Peyer's patch (tissue), 4 donors: ENCODE results near the gene UST.

Experiments used
- CTCF ChIP-seq, 6 experiments: fragments of 450-650 bp in 4 of 6; fragments of 200-600 bp in 2 of 6; sonication (generic) in 1 of 6; IDR thresholded peaks; one replicate each; pipeline ENCODE4 v1.5.1; 2017 to 2019; ENCODE audit warnings: antibody characterized with exemption in 6 of 6, mild to moderate bottlenecking in 3 of 6, moderate library complexity in 1 of 6
- POLR2A ChIP-seq, 2 donors: fragments of 450-650 bp; IDR thresholded peaks; one replicate each; pipeline ENCODE4 v1.5.1; 2017; ENCODE audit warnings: antibody characterized with exemption in 2 of 2, mild to moderate bottlenecking in 2 of 2, moderate library complexity in 2 of 2

- TF ChIP-seq CTCF (IDR thresholded peaks at IDR 0.05) (no peak), POLR2A (IDR thresholded peaks at IDR 0.05) (no peak)
These were observed 179.6 kb downstream of the UST start for GRCh38 chr6:148926478-148926877.
